ENCODE data around the gene RAX2. TPM values are rescaled to one million over a fixed set of nuclear protein-coding genes. Genes with fewer than 3 reads are reported as not detected.

Gene RAX2
- total and polyA plus RNA-seq, 10 of the 15 experiments (the other 5 are each of a cell fraction or from before 2014, with no cell fraction given), result not detected

DNA sequence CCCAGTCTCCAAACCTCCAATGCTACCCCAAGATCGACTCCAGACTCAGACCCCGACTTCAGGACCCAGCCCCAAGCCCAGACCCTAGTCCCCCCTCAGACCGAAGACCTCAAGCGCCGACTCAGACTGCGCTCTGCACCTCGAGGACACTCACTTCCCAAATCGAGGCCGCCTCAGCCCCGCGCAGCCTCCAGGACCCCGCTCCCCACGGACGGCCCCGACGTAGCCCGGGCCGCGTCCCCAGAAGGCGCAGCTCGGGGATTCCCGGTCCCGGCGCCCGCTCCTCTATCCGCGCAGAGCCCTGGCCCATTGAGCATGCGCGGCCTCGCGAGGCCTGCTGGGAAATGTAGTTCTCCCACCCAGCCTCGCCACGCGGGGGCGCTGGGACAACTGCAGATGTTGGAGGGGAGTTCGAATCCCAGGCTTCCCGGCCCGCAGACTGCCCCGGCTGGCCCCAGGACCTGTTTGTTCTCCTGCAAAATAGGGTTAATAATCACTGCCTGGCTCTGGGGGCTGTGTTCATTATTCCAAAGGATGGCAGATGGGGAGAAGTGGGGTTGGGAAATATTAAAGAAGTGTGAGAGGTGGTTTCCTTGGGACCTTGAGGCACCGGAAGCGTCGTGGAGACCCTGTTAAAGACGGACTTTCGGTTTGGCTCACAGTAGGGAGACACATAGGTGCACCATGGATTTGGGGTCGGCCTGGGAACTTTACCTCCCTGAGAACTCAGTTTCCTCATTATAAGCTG is 10.5 kb downstream of the RAX2 start, which contains the start of gene APBA3:
TSS of gene APBA3 (minus strand) at position 311 of the 748 bp plus-strand sequence. CDS start 1,428 bp downstream, outside the sequence.
- DNase-seq (ENCODE audit: low read depth, low spot score) (peak; percentile 71), ATAC-seq (peak; percentile 74), FAIRE-seq (peak; percentile 88)
- Histone ChIP-seq H3K36me3 (ENCODE audit: control insufficient read depth in 2 of 2, insufficient read depth in 2 of 2, low read length in 1 of 2) (peaks cover 0 to under 1% of the 10 kb centered on the region in 2 experiments; a peak in 3 of 4 replicates), H3K9me3 (replicated peaks; ENCODE audit: control insufficient read depth, insufficient read depth, low read length) (no peaks in the 10 kb centered on the region), H3K9ac (ENCODE audit: control insufficient read depth, insufficient read depth, low read length) (peak within 1 kb of the TSS; percentile 98), H3K4me1 (ENCODE audit: control insufficient read depth, insufficient read depth, low read length) (peaks cover 4% of the 10 kb centered on the region; the same call in 1 of the 2 replicates), H3K27ac (ENCODE audit: control insufficient read depth, insufficient read depth) (peak within 1 kb of the TSS; percentile 100), H4K20me1 (ENCODE audit: control insufficient read depth, insufficient read depth) (no peaks in the 10 kb centered on the region), H3K4me2 (ENCODE audit: control insufficient read depth, insufficient read depth) (peak within 1 kb of the TSS; percentile 85), H3K4me3 (peak within 1 kb of the TSS; percentile 91), H3K79me2 (ENCODE audit: control insufficient read depth, insufficient read depth, low read length) (peaks cover 25% of the 10 kb centered on the region), H3K27me3 (replicated peaks in 1 of 2; ENCODE audit: control insufficient read depth in 2 of 2, insufficient read depth in 2 of 2, low read length in 1 of 2) (no peaks in the 10 kb centered on the region), H2AFZ (ENCODE audit: control insufficient read depth, low read depth, low read length) (peak within 1 kb of the TSS; percentile 97)
- POLR2A ChIA-PET, result interaction anchor here (0.6 to 1.4 kb wide), 7 partner anchors 12 to 726 kb away, joined by 3 to 5 read pairs (median 4); partner anchors contain the start of gene MPND
- under 1% methylated on average over 45 of the region's 45 CpGs for WGBS (ENCODE audit: insufficient coverage, insufficient replicate concordance, low lambda C conversion rate, missing lambda C conversion rate)
- RAD21 ChIA-PET (ENCODE audit: unreplicated experiment), result interaction anchor here (1.0 to 2.1 kb wide), 6 partner anchors 9 to 726 kb away, joined by 3 to 7 read pairs (median 4); no protein-coding TSS in a partner anchor
- in situ Hi-C loops (cut with MboI), result no loop called here
- BruUV-seq (replicated peaks), result no TSS peak
- intact Hi-C loops (cut with micrococcal nuclease; ENCODE audit: unreplicated experiment), result no loop called here
- SMC1A ChIA-PET (ENCODE audit: uncharacterized antibody, unreplicated experiment), result interaction anchor here (1.0 to 1.4 kb wide), 5 partner anchors 51 to 348 kb away, joined by 3 to 5 read pairs (median 3); partner anchors contain the start of gene EEF2
- CTCF ChIA-PET, result interaction anchor here (0.6 to 2.3 kb wide), 8 partner anchors 8 to 330 kb away, joined by 3 to 13 read pairs (median 6); partner anchors contain the start of gene EEF2
- TF ChIP-seq ZSCAN29 (IDR thresholded peaks at IDR 0.05), result no peak
- TF ChIP-seq, protein P1, sequence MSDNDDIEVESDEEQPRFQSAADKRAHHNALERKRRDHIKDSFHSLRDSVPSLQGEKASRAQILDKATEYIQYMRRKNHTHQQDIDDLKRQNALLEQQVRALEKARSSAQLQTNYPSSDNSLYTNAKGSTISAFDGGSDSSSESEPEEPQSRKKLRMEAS (IDR thresholded peaks at IDR 0.05; ENCODE audit: low read depth, low read length), result no peak
- TF ChIP-seq, protein P2, sequence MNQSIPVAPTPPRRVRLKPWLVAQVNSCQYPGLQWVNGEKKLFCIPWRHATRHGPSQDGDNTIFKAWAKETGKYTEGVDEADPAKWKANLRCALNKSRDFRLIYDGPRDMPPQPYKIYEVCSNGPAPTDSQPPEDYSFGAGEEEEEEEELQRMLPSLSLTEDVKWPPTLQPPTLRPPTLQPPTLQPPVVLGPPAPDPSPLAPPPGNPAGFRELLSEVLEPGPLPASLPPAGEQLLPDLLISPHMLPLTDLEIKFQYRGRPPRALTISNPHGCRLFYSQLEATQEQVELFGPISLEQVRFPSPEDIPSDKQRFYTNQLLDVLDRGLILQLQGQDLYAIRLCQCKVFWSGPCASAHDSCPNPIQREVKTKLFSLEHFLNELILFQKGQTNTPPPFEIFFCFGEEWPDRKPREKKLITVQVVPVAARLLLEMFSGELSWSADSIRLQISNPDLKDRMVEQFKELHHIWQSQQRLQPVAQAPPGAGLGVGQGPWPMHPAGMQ (IDR thresholded peaks at IDR 0.05; ENCODE audit: borderline replicate concordance), result no peak
- TF ChIP-seq EZH2 (IDR thresholded peaks at IDR 0.05; ENCODE audit: borderline replicate concordance, control insufficient read depth, low read depth, low read length), result no peak
- TF ChIP-seq RBBP5 (conservative IDR thresholded peaks at IDR 0.05), result no peak
- TF ChIP-seq SPI1 (IDR thresholded peaks at IDR 0.05; ENCODE audit: borderline replicate concordance, insufficient read depth, low read depth, low read length), result peak; percentile 21; the same call in 1 of the 2 replicates
- TF ChIP-seq IKZF1 (conservative IDR thresholded peaks at IDR 0.05), result peak; percentile 99
- no peak for TF ChIP-seq EP300 (IDR thresholded peaks at IDR 0.05; ENCODE audit: borderline replicate concordance in 1 of 2, control insufficient read depth in 1 of 2, low read depth in 2 of 2, low read length in 2 of 2)
- no peak for TF ChIP-seq TCF7 (IDR thresholded peaks at IDR 0.05; ENCODE audit: borderline replicate concordance)
- TF ChIP-seq KDM1A (IDR thresholded peaks at IDR 0.05; ENCODE audit: borderline replicate concordance), result no peak
- TF ChIP-seq MTA3 (IDR thresholded peaks at IDR 0.05; ENCODE audit: borderline replicate concordance, low read length), result no peak
- 0 out of 2 replicates have a peak, but pooled peaks have one; percentile 37 for TF ChIP-seq STAT1 (conservative IDR thresholded peaks at IDR 0.05)
- TF ChIP-seq, protein P3, sequence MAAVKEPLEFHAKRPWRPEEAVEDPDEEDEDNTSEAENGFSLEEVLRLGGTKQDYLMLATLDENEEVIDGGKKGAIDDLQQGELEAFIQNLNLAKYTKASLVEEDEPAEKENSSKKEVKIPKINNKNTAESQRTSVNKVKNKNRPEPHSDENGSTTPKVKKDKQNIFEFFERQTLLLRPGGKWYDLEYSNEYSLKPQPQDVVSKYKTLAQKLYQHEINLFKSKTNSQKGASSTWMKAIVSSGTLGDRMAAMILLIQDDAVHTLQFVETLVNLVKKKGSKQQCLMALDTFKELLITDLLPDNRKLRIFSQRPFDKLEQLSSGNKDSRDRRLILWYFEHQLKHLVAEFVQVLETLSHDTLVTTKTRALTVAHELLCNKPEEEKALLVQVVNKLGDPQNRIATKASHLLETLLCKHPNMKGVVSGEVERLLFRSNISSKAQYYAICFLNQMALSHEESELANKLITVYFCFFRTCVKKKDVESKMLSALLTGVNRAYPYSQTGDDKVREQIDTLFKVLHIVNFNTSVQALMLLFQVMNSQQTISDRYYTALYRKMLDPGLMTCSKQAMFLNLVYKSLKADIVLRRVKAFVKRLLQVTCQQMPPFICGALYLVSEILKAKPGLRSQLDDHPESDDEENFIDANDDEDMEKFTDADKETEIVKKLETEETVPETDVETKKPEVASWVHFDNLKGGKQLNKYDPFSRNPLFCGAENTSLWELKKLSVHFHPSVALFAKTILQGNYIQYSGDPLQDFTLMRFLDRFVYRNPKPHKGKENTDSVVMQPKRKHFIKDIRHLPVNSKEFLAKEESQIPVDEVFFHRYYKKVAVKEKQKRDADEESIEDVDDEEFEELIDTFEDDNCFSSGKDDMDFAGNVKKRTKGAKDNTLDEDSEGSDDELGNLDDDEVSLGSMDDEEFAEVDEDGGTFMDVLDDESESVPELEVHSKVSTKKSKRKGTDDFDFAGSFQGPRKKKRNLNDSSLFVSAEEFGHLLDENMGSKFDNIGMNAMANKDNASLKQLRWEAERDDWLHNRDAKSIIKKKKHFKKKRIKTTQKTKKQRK (IDR thresholded peaks at IDR 0.05; ENCODE audit: low read depth, low read length), result no peak
- no peak; the same call in 1 of the 2 replicates for TF ChIP-seq SIN3A (IDR thresholded peaks at IDR 0.05; ENCODE audit: low read depth, low read length)
- peak; percentile 76; the same call in 1 of the 2 replicates for TF ChIP-seq SMARCA5 (IDR thresholded peaks at IDR 0.05)
- no peak; the same call in 1 of the 2 replicates for TF ChIP-seq ZNF24 (IDR thresholded peaks at IDR 0.05)
- TF ChIP-seq HCFC1 (IDR thresholded peaks at IDR 0.05; ENCODE audit: low read length), result peak; percentile 95
- TF ChIP-seq ZNF622 (IDR thresholded peaks at IDR 0.05), result no peak
- TF ChIP-seq NFYA (IDR thresholded peaks at IDR 0.05; ENCODE audit: borderline replicate concordance, low read depth, low read length), result no peak
